EL (cell line): Measurements from ENCODE around the gene C6orf132.

Experiments
- DNase-seq: peaks from one replicate; pipeline ENCODE4 v3.0.0-alpha.2; 2016

The C6orf132 gene

GRCh38 chr6:42135161-42135560 lies 7.3 kb downstream of the C6orf132 start:
- no peak for DNase-seq

GRCh38 chr6:42133926-42134325 lies 8.5 kb downstream of the C6orf132 start:
- DNase-seq: no peak

- peak; percentile 82 for DNase-seq
Measured at GRCh38 chr6:42131531-42131930, 10.9 kb downstream of the C6orf132 start.

- DNase-seq: no peak
Measured at GRCh38 chr6:42129360-42129676, 13.1 kb downstream of the C6orf132 start.

- no peak for DNase-seq
Measured at GRCh38 chr6:42128460-42129359, 13.7 kb downstream of the C6orf132 start.

GRCh38 chr6:42125663-42126062 lies 16.8 kb downstream of the C6orf132 start:
- DNase-seq: no peak

GRCh38 chr6:42125231-42125630 lies 17.2 kb downstream of the C6orf132 start:
- DNase-seq: no peak

GRCh38 chr6:42124223-42124836 lies 18.1 kb downstream of the C6orf132 start:
- no peak for DNase-seq

- no peak for DNase-seq
Measured at GRCh38 chr6:42123379-42124103, 18.9 kb downstream of the C6orf132 start.

- DNase-seq: peak; percentile 83
Measured at GRCh38 chr6:42120895-42121865, 21.2 kb downstream of the C6orf132 start.

GRCh38 chr6:42118162-42119001 lies 24.0 kb downstream of the C6orf132 start:
- peak; percentile 50 for DNase-seq

GRCh38 chr6:42117843-42118161 lies 24.6 kb downstream of the C6orf132 start:
- DNase-seq: no peak

- DNase-seq: peak; percentile 71
Measured at GRCh38 chr6:42113936-42114636, 28.3 kb downstream of the C6orf132 start.

- DNase-seq: no peak
Measured at GRCh38 chr6:42112351-42112750, 30.1 kb downstream of the C6orf132 start.

GRCh38 chr6:42110683-42111082 lies 31.7 kb downstream of the C6orf132 start:
- DNase-seq: no peak

GRCh38 chr6:42108071-42108470 lies 34.3 kb downstream of the C6orf132 start:
- no peak for DNase-seq

- DNase-seq: no peak
Measured at GRCh38 chr6:42106112-42107023, 36.1 kb downstream of the C6orf132 start.

- DNase-seq: no peak
Measured at GRCh38 chr6:42105709-42106108, 36.7 kb downstream of the C6orf132 start.

- DNase-seq: no peak
Measured at GRCh38 chr6:42105156-42105648, 37.2 kb downstream of the C6orf132 start.

GRCh38 chr6:42104804-42105125 lies 37.7 kb downstream of the C6orf132 start:
- no peak for DNase-seq
